ENCODE data around the gene CTAGE6.
"Not testable (repeated sequence)": the region's sequence is repeated elsewhere in the genome, so short reads cannot be mapped to it uniquely, and the experiment has no call there.

The CTAGE6 gene

DNA sequence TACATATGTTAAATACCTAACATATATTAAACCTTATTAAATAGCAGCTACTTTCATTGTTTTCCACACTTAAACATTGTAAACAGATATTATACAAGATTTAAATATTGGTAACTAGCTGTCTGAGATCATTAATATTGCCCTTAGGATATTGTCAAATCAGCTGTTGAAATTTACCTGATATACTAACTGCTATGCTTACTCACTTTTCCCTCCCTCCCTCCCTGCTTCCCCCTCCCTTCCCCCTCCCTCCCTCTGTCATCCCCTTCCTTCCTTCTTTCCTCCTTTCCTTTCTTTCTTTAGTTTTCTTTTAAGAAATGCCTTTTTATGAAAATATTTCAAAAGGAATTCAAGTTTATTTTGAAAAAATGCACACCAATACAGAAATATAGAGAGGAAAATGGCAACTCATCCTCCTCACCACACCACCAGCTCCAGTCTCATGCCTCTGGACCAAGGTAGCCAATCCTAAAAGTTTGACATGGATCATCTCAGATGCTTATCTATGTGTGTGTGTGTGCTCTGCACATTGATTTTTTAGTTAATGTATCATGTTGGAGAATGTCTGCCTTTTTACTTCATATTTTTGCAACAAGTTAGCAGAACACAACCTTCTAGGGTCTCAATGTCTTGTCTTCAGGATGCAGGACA is 41.8 kb downstream of the CTAGE6 start:
- not testable (repeated sequence) for DNase-seq

DNA sequence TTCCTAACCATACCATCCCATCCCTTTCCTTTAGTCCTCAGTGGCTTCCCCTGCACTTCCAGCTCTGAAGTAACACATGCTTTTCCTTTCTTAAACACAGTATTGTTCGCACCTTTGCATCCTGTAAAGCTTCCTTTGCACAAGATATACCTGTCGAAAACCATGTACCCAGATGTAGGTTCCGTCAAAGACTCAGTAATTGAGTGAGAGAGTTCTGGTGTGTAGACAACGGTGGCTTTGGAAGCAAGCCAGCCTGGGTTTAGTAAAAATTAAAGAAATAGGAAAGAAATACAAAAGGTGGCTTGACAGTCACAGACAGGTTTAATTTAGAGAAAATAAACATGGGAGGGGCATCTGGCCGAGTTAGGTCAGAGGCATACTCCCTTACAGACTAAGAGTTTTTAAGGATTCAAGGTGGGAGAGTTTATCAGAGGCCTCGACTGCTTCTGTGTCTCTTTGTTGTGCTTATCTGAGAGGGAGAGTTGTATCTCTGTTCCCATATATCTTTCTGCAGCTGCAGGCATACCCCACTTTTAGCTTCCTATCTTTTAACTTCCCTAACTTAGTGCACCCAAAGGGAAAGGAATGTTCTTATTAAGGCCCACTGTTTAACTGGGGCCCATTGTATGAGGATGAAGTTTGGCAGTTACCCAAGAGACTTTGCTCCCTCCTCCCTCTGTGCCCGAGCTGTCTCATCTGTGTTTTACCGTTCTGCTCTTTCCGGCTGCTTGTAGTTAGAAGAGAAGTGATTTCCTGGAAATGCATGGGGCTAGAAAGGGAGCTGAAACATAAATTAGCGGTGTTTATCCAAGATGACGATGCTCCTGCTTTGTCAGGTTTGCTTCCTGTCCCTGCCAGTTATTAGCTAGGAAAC is 42.7 kb downstream of the CTAGE6 start:
- DNase-seq, result not testable (repeated sequence)

DNA sequence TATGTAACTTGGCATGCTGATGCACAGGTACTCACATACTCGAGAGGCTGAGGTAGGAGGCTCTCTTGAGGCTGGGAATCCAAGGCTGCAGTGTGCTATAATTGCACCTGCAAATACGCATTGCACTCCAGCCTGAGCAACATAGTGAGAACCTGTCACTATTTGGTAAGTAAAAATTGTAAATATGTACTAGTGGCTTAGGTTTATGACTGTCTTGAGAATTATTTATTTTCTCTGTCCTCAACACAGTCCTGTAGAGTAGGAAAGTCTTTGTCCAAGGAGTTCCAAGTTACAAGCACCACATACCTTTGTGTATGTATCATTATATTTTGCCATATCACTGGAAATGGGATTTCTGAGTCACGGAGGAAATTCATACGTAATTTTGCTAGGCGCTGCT is 45.1 kb downstream of the CTAGE6 start:
- not testable (repeated sequence) for DNase-seq

DNA sequence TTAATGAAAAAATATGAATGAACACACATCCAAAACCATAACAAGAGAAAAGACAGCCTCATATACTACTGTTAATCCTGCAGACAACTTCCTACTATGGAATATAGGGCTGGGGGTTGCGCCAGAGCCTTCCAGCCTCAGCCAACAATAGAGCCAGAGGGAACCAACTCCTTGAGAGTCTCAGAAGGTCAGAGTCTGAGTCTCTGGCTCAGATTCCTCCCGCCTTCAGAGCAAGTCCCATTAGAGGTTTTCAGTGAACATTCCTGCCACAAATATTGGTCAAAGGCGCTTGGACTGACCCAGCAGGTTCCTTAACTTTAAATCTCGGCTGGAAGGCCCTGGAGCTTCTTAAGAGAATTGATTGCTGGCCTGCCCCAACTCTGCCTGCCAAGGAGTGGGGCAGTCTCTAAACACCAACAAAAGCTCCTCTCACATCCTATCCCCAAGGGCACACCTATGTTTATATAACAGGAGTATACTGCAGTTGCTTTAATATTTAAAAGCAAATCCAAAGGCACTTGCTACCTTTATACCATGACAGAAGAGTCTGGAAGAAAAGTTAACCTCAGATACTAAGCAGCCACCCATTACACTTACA is 45.7 kb downstream of the CTAGE6 start:
- DNase-seq, result not testable (repeated sequence)

DNA sequence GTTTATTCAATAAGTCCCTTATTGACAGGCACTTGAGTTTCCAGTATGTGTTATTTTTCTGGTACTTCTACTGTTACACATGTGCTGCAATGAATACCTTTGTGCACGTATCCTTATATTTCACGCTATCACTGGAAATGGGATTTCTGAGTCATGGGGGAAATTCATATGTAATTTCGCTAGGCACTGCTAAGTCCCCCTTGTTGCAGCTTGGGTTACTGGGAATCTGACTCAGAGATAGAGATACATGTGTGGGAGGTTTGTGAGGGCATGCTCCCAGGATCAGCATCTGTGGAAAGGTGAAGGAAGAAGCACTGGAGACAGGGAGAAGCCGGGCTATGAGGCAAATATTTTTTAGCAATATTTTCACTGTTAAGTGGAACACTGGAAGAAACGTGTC is 47.6 kb downstream of the CTAGE6 start:
- DNase-seq, result not testable (repeated sequence)
